Osteocyte (in vitro differentiated cells): Measurements from ENCODE around the gene RPTOR. TPM values are rescaled to one million over a fixed set of nuclear protein-coding genes. Genes with fewer than 3 reads are reported as not detected.

Experiments used
- DNase-seq: peaks from one replicate; pipeline ENCODE4 v3.0.0; 2021; ENCODE audit warnings: mixed read lengths; ENCODE audit not compliant: unreplicated experiment; ENCODE audit errors: extremely low spot score
- H3K27ac Mint-ChIP-seq: one replicate; pipeline ENCODE4 v1.8.0; 2021; ENCODE audit warnings: mild to moderate bottlenecking, mixed read lengths; ENCODE audit not compliant: unreplicated experiment
- H3K27me3 Mint-ChIP-seq: one replicate; pipeline ENCODE4 v1.8.0; 2021; ENCODE audit warnings: mixed read lengths; ENCODE audit not compliant: unreplicated experiment
- H3K36me3 Mint-ChIP-seq: one replicate; pipeline ENCODE4 v1.8.0; 2021; ENCODE audit warnings: mixed read lengths; ENCODE audit not compliant: unreplicated experiment
- H3K4me1 Mint-ChIP-seq: one replicate; pipeline ENCODE4 v1.8.0; 2021; ENCODE audit warnings: mixed read lengths; ENCODE audit not compliant: unreplicated experiment
- H3K4me3 Mint-ChIP-seq: one replicate; pipeline ENCODE4 v1.8.0; 2021; ENCODE audit warnings: mild to moderate bottlenecking, moderate library complexity, mixed read lengths; ENCODE audit not compliant: unreplicated experiment
- H3K9me3 Mint-ChIP-seq: one replicate; pipeline ENCODE4 v1.8.0; 2021; ENCODE audit warnings: mixed read lengths; ENCODE audit not compliant: unreplicated experiment
- total RNA-seq: library from RNA; stranded (reverse); gene quantifications from 2 replicates; pipeline ENCODE4 v1.2.1, GENCODE V29; 2021
- TF ChIP-seq, protein P1 (sequence below): fragments of 200-600 bp; sonication (generic); IDR thresholded peaks from 2 replicates; pipeline ENCODE4 v1.5.0; 2021; ENCODE audit warnings: antibody characterized with exemption, mild to moderate bottlenecking, moderate library complexity

RPTOR gene
- total RNA-seq, 1 donor from 2014 or later, result 36.0 TPM

DNA sequence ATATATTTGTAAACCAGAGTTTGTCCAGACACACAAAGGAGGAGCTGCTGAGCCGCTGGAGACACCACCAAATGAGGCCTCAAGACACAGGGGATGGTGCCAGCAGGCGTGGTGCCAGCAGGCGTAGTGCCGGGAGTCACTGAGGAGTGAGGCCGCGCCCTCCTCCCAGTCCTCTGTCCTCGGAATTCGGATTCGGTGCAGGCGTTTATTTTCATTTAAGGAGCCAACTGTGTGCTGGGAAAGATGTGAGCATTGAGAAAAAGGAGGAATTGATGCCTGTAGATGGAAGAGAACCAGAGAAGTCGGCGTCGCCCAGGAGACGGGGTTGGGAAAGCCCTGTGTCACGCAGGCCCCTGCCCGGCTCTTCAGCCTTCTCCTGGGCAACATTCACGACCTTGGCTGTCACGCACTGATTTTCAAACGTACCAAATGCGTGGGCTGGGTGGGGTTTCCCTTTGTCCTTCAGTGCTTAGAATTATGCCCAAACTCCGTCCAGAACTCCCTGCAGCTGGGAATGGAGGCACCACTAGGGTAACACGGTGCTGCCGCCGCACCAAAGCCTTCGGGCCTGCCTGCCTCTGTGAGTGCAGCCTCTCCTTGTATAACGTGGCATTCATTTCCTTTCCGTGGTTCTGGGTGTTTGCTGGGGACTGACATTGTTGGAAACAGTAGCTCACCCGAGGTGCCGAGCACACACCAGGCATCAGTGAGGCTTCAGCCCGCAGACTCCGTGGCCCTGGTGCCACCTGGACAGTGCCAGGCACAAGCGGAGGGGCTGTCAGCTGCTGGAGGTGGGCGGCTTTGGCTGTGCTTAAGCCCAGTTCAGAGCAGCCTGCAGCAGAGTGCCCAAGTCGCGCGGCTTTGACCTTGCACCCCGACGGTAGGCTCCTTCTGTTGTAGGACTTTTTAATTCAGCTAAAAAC, 398.0 kb downstream of the RPTOR start:
- Mint-ChIP-seq H3K36me3 (peaks cover 21% of the 10 kb centered on the region), H3K4me1 (peaks cover 5% of the 10 kb centered on the region), H3K4me3 (no peak overlapping the region), H3K27ac (peak overlapping the region; percentile 17), H3K27me3 (no peaks in the 10 kb centered on the region), H3K9me3 (no peaks in the 10 kb centered on the region)
- TF ChIP-seq, protein P1, sequence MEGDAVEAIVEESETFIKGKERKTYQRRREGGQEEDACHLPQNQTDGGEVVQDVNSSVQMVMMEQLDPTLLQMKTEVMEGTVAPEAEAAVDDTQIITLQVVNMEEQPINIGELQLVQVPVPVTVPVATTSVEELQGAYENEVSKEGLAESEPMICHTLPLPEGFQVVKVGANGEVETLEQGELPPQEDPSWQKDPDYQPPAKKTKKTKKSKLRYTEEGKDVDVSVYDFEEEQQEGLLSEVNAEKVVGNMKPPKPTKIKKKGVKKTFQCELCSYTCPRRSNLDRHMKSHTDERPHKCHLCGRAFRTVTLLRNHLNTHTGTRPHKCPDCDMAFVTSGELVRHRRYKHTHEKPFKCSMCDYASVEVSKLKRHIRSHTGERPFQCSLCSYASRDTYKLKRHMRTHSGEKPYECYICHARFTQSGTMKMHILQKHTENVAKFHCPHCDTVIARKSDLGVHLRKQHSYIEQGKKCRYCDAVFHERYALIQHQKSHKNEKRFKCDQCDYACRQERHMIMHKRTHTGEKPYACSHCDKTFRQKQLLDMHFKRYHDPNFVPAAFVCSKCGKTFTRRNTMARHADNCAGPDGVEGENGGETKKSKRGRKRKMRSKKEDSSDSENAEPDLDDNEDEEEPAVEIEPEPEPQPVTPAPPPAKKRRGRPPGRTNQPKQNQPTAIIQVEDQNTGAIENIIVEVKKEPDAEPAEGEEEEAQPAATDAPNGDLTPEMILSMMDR, result no peak
- DNase-seq, result no peak

GRCh38 chr17:80943346-80944145, 398.9 kb downstream of the RPTOR start:
- Mint-ChIP-seq H3K4me3 (no peak overlapping the region), H3K4me1 (peaks cover 8% of the 10 kb centered on the region), H3K27ac (no peak overlapping the region), H3K27me3 (no peaks in the 10 kb centered on the region), H3K36me3 (peaks cover 20% of the 10 kb centered on the region), H3K9me3 (no peaks in the 10 kb centered on the region)
- DNase-seq, result no peak
- TF ChIP-seq, protein P1, result no peak

- Mint-ChIP-seq H3K27ac (peak overlapping the region; percentile 7), H3K36me3 (peaks cover 20% of the 10 kb centered on the region), H3K4me3 (no peak overlapping the region), H3K9me3 (no peaks in the 10 kb centered on the region), H3K27me3 (no peaks in the 10 kb centered on the region), H3K4me1 (peaks cover 14% of the 10 kb centered on the region)
- TF ChIP-seq, protein P1, result no peak
- DNase-seq, result no peak
These were observed 399.7 kb downstream of the RPTOR start for GRCh38 chr17:80944326-80944725.

- peaks cover 14% of the 10 kb centered on the region for H3K4me1 Mint-ChIP-seq
- no peak for DNase-seq
- no peak overlapping the region for H3K4me3 Mint-ChIP-seq
- H3K36me3 Mint-ChIP-seq, result peaks cover 24% of the 10 kb centered on the region
- H3K9me3 Mint-ChIP-seq, result no peaks in the 10 kb centered on the region
- TF ChIP-seq, protein P1, result no peak
- H3K27ac Mint-ChIP-seq, result no peak overlapping the region
- H3K27me3 Mint-ChIP-seq, result no peaks in the 10 kb centered on the region
These were observed 401.1 kb downstream of the RPTOR start for GRCh38 chr17:80945736-80946135.

DNA sequence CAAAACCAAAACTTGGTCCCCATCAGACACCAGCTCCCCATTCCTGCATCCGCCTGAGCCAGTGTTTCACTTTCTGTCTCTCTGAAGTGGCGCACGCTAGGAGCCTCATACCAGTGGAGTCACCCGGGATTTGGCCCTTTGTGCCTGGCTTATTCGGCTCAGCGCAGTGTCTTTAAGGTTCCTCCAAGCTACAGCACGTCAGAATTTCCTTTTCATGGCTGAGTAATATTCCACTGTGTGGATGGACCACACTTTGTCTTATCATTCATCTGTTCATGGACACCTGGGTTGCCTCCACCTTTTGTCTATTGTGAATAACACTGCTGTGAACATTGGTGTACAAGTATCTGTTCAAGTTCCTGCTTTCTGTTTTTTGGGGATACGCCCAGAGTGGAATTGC, 401.8 kb downstream of the RPTOR start:
- peaks cover 16% of the 10 kb centered on the region for H3K4me1 Mint-ChIP-seq
- H3K4me3 Mint-ChIP-seq, result no peak overlapping the region
- no peaks in the 10 kb centered on the region for H3K27me3 Mint-ChIP-seq
- H3K36me3 Mint-ChIP-seq, result peaks cover 24% of the 10 kb centered on the region
- DNase-seq, result no peak
- H3K9me3 Mint-ChIP-seq, result no peaks in the 10 kb centered on the region
- no peak overlapping the region for H3K27ac Mint-ChIP-seq
- TF ChIP-seq, protein P1, result no peak
